ENCODE results near the gene ANKRD23. TPM values are rescaled to one million over a fixed set of nuclear protein-coding genes. Genes with fewer than 3 reads are reported as not detected.

The ANKRD23 gene
- total RNA-seq, 2 experiments from 2014 or later = 6.2 to 10.4 TPM

DNA sequence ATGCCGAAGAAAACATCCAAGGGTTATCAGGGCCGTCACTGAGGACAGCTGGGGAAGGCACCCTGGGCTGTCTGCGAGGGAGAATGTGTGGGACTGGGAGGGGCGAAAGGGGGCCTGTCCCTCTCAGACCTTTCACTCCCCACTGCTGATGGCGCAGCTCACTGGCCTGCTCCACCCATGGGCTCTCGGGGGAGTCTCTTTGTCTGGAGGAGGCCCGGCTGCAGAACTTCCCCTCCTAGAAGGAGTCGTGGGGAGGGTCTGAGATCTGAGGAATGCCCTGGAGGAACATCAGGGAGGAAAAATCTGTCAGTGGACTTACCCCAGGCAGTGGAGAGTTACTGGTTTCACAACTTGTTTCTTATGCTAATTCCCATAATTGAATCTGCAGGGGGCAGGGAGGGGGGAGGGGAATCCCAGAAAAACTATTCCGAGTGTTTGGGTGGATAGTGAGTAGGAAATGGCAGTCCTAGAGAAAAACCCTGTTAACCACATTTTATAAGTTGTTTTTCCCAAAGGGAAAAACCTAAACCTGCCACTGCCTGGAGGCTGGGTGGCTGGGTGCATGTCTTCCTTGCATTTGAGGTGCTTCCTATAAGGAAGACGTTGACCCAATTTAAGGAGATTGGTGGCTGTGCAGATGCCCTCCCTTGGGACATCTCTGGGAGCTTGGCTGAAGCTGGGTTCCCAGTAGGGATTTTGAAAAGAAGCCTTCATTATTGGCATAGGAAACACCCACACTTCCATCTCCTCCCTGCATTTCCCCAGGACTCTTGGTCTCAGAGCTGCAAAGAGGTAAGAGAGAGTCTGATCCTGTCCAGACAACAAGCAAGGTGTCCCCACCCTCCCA lies 37.8 kb upstream of the ANKRD23 start:
- Mint-ChIP-seq H3K4me3 (no peak overlapping the region), H3K4me1 (ENCODE audit: low read depth) (peaks cover 4% of the 10 kb centered on the region), H3K36me3 (ENCODE audit: low read depth) (no peaks in the 10 kb centered on the region), H3K27ac (no peak overlapping the region), H3K9me3 (no peaks in the 10 kb centered on the region), H3K27me3 (no peaks in the 10 kb centered on the region)
- ChIA-PET POLR2A (interaction anchor here (1.5 kb wide), 1 partner anchor 10 kb away, joined by 4 read pairs; no protein-coding TSS in a partner anchor), CTCF (no interaction called here)
- ATAC-seq (ENCODE audit: poor library complexity) (no peak), DNase-seq (no peak)
- Histone ChIP-seq H3K27me3 (ENCODE audit: control insufficient read depth in 1 of 2, insufficient read depth in 2 of 2, low read length in 2 of 2) (no peaks in the 10 kb centered on the region), H3K4me1 (ENCODE audit: insufficient read depth, low read length) (no peaks in the 10 kb centered on the region), H3K27ac (ENCODE audit: low read depth in 1 of 2, low read length in 2 of 2) (no peak overlapping the region), H3K36me3 (ENCODE audit: insufficient read depth, low read length) (no peaks in the 10 kb centered on the region), H3K9me3 (ENCODE audit: control insufficient read depth in 1 of 2, insufficient read depth in 1 of 2, low read length in 2 of 2) (no peaks in the 10 kb centered on the region), H3K4me3 (ENCODE audit: low read length) (no peak overlapping the region)
- intact Hi-C loops (cut with DNase I, micrococcal nuclease) = no loop called here
- TF ChIP-seq, protein P1, sequence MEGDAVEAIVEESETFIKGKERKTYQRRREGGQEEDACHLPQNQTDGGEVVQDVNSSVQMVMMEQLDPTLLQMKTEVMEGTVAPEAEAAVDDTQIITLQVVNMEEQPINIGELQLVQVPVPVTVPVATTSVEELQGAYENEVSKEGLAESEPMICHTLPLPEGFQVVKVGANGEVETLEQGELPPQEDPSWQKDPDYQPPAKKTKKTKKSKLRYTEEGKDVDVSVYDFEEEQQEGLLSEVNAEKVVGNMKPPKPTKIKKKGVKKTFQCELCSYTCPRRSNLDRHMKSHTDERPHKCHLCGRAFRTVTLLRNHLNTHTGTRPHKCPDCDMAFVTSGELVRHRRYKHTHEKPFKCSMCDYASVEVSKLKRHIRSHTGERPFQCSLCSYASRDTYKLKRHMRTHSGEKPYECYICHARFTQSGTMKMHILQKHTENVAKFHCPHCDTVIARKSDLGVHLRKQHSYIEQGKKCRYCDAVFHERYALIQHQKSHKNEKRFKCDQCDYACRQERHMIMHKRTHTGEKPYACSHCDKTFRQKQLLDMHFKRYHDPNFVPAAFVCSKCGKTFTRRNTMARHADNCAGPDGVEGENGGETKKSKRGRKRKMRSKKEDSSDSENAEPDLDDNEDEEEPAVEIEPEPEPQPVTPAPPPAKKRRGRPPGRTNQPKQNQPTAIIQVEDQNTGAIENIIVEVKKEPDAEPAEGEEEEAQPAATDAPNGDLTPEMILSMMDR (IDR thresholded peaks at IDR 0.05) = no peak

DNA sequence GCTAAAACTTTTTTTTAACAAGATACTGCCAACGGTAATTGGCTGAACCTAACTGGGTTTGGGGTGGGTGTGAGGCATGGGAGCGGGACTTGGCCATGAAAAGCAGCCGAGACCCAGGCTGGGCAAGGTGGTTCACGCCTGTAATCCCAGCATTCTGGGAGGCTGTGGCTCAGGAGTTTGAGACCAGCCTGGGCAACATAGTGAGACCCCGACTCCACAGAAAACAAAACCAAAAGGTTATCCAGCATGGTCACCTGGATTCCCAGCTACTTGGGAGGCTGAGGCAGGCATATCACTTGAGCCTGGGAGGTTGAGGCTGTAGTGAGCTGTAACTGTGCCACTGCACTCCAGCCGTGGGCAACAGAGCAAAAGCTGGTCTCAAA lies 37.1 kb upstream of the ANKRD23 start:
- H3K27ac ChIP-seq (ENCODE audit: low read depth in 1 of 2, low read length in 2 of 2) = no peak overlapping the region
- H3K4me3 ChIP-seq (ENCODE audit: low read length) = no peak overlapping the region
- H3K36me3 Mint-ChIP-seq (ENCODE audit: low read depth) = no peaks in the 10 kb centered on the region
- no peak overlapping the region for H3K27ac Mint-ChIP-seq
- no peaks in the 10 kb centered on the region for H3K9me3 ChIP-seq (ENCODE audit: control insufficient read depth in 1 of 2, insufficient read depth in 1 of 2, low read length in 2 of 2)
- ATAC-seq (ENCODE audit: poor library complexity) (no peak), DNase-seq (no peak)
- H3K4me1 ChIP-seq (ENCODE audit: insufficient read depth, low read length) = no peaks in the 10 kb centered on the region
- CTCF ChIA-PET = no interaction called here
- H3K9me3 Mint-ChIP-seq = no peaks in the 10 kb centered on the region
- TF ChIP-seq, protein P1 (IDR thresholded peaks at IDR 0.05) = no peak
- peaks cover 1% of the 10 kb centered on the region for H3K4me1 Mint-ChIP-seq (ENCODE audit: low read depth)
- POLR2A ChIA-PET = interaction anchor here (1.5 kb wide), 1 partner anchor 11 kb away, joined by 4 read pairs; no protein-coding TSS in a partner anchor
- H3K36me3 ChIP-seq (ENCODE audit: insufficient read depth, low read length) = no peaks in the 10 kb centered on the region
- no peaks in the 10 kb centered on the region for H3K27me3 Mint-ChIP-seq
- intact Hi-C loops (cut with DNase I, micrococcal nuclease) = no loop called here
- H3K4me3 Mint-ChIP-seq = no peak overlapping the region
- H3K27me3 ChIP-seq (ENCODE audit: control insufficient read depth in 1 of 2, insufficient read depth in 2 of 2, low read length in 2 of 2) = no peaks in the 10 kb centered on the region

DNA sequence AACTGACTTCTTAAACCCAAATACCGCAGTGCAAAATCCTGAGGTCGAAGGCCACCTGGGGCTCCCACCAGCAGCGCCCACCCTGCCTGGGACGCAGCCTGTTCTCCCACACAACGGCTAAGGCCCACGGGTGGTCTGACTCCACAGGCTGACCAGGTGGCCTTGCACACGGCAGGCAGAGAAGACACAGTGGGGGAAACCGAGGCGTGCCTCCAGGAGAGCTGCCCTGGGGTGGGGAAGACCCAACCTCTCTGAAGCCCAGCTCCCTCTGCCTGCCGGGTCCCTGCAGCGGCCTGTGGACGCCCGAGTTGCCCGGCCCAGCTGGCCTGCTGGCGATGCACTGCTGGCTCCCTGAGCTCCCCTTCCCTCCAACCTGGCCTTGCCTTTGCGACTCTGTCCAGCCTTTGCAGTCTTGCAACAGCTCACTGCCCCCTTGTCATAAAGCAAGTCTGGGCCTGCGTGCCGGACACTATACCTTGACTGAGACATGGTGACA lies 35.8 kb upstream of the ANKRD23 start:
- Histone ChIP-seq H3K9me3 (ENCODE audit: control insufficient read depth in 1 of 2, insufficient read depth in 1 of 2, low read length in 2 of 2) (no peaks in the 10 kb centered on the region), H3K27ac (ENCODE audit: low read depth in 1 of 2, low read length in 2 of 2) (no peak overlapping the region), H3K27me3 (ENCODE audit: control insufficient read depth in 1 of 2, insufficient read depth in 2 of 2, low read length in 2 of 2) (no peaks in the 10 kb centered on the region), H3K36me3 (ENCODE audit: insufficient read depth, low read length) (no peaks in the 10 kb centered on the region), H3K4me1 (ENCODE audit: insufficient read depth, low read length) (peaks cover 1% of the 10 kb centered on the region), H3K4me3 (ENCODE audit: low read length) (no peak overlapping the region)
- ATAC-seq (ENCODE audit: poor library complexity) = no peak
- H3K36me3 Mint-ChIP-seq (ENCODE audit: low read depth) = no peaks in the 10 kb centered on the region
- TF ChIP-seq, protein P1 (IDR thresholded peaks at IDR 0.05) = no peak
- no peak for DNase-seq
- no peak overlapping the region for H3K4me3 Mint-ChIP-seq
- H3K27me3 Mint-ChIP-seq = no peaks in the 10 kb centered on the region
- intact Hi-C loops (cut with DNase I, micrococcal nuclease) = no loop called here
- ChIA-PET POLR2A (interaction anchor here (1.1 kb wide), 1 partner anchor 9 kb away, joined by 4 read pairs; no protein-coding TSS in a partner anchor), CTCF (no interaction called here)
- H3K4me1 Mint-ChIP-seq (ENCODE audit: low read depth) = peaks cover 14% of the 10 kb centered on the region
- no peak overlapping the region for H3K27ac Mint-ChIP-seq
- H3K9me3 Mint-ChIP-seq = no peaks in the 10 kb centered on the region

Data from CD4-positive, alpha-beta T cell (primary cell).